ENCODE measurements around the gene PRKD1.
"Not testable (repeated sequence)": the region's sequence is repeated elsewhere in the genome, so short reads cannot be mapped to it uniquely, and the experiment has no call there.

The PRKD1 gene

GRCh38 chr14:29738056-29738455 lies 189.6 kb downstream of the PRKD1 start:
- H3K27ac ChIP-seq (ENCODE audit: low read depth in 2 of 2, low read length in 2 of 2): no peak overlapping the region
- no peaks in the 10 kb centered on the region for H3K36me3 ChIP-seq (ENCODE audit: control insufficient read depth in 2 of 2, insufficient read depth in 2 of 2, low read length in 2 of 2)
- H3K9me3 ChIP-seq (ENCODE audit: control insufficient read depth in 2 of 2, low read length in 2 of 2): no peaks in the 10 kb centered on the region
- H3K9ac ChIP-seq (ENCODE audit: low read depth in 1 of 2, low read length in 2 of 2): no peak overlapping the region
- no peaks in the 10 kb centered on the region for H3K4me1 ChIP-seq (ENCODE audit: control insufficient read depth in 2 of 2, insufficient read depth in 2 of 2, low read length in 2 of 2)
- no peaks in the 10 kb centered on the region for H3K27me3 ChIP-seq (ENCODE audit: control insufficient read depth in 2 of 2, insufficient read depth in 2 of 2, low read length in 2 of 2)
- no peak overlapping the region for H3K4me3 ChIP-seq (ENCODE audit: low read length in 2 of 2)

GRCh38 chr14:29735459-29735858 lies 192.2 kb downstream of the PRKD1 start:
- no peaks in the 10 kb centered on the region for H3K27me3 ChIP-seq (ENCODE audit: control insufficient read depth in 2 of 2, insufficient read depth in 2 of 2, low read length in 2 of 2)
- no peaks in the 10 kb centered on the region for H3K4me1 ChIP-seq (ENCODE audit: control insufficient read depth in 2 of 2, insufficient read depth in 2 of 2, low read length in 2 of 2)
- no peaks in the 10 kb centered on the region for H3K9me3 ChIP-seq (ENCODE audit: control insufficient read depth in 2 of 2, low read length in 2 of 2)
- H3K4me3 ChIP-seq (ENCODE audit: low read length in 2 of 2): no peak overlapping the region
- no peak overlapping the region for H3K9ac ChIP-seq (ENCODE audit: low read depth in 1 of 2, low read length in 2 of 2)
- no peaks in the 10 kb centered on the region for H3K36me3 ChIP-seq (ENCODE audit: control insufficient read depth in 2 of 2, insufficient read depth in 2 of 2, low read length in 2 of 2)
- no peak overlapping the region for H3K27ac ChIP-seq (ENCODE audit: low read depth in 2 of 2, low read length in 2 of 2)

- Histone ChIP-seq H3K4me3 (ENCODE audit: low read length in 2 of 2) (no peak overlapping the region), H3K27me3 (ENCODE audit: control insufficient read depth in 2 of 2, insufficient read depth in 2 of 2, low read length in 2 of 2) (no peaks in the 10 kb centered on the region), H3K36me3 (ENCODE audit: control insufficient read depth in 2 of 2, insufficient read depth in 2 of 2, low read length in 2 of 2) (no peaks in the 10 kb centered on the region), H3K27ac (ENCODE audit: low read depth in 2 of 2, low read length in 2 of 2) (no peak overlapping the region), H3K4me1 (ENCODE audit: control insufficient read depth in 2 of 2, insufficient read depth in 2 of 2, low read length in 2 of 2) (no peaks in the 10 kb centered on the region), H3K9me3 (ENCODE audit: control insufficient read depth in 2 of 2, low read length in 2 of 2) (no peaks in the 10 kb centered on the region), H3K9ac (ENCODE audit: low read depth in 1 of 2, low read length in 2 of 2) (no peak overlapping the region)
Observed at GRCh38 chr14:29734732-29735131, 192.9 kb downstream of the PRKD1 start.

GRCh38 chr14:29726560-29727331 lies 200.9 kb downstream of the PRKD1 start:
- not testable (repeated sequence) for H3K36me3 ChIP-seq (ENCODE audit: control insufficient read depth in 2 of 2, insufficient read depth in 2 of 2, low read length in 2 of 2); H3K9me3 ChIP-seq (ENCODE audit: control insufficient read depth in 2 of 2, low read length in 2 of 2); H3K27me3 ChIP-seq (ENCODE audit: control insufficient read depth in 2 of 2, insufficient read depth in 2 of 2, low read length in 2 of 2); H3K9ac ChIP-seq (ENCODE audit: low read depth in 1 of 2, low read length in 2 of 2); H3K4me1 ChIP-seq (ENCODE audit: control insufficient read depth in 2 of 2, insufficient read depth in 2 of 2, low read length in 2 of 2); H3K4me3 ChIP-seq (ENCODE audit: low read length in 2 of 2); H3K27ac ChIP-seq (ENCODE audit: low read depth in 2 of 2, low read length in 2 of 2)

GRCh38 chr14:29724991-29725390 lies 202.7 kb downstream of the PRKD1 start:
- Histone ChIP-seq H3K9ac (ENCODE audit: low read depth in 1 of 2, low read length in 2 of 2) (no peak overlapping the region), H3K4me1 (ENCODE audit: control insufficient read depth in 2 of 2, insufficient read depth in 2 of 2, low read length in 2 of 2) (no peaks in the 10 kb centered on the region), H3K36me3 (ENCODE audit: control insufficient read depth in 2 of 2, insufficient read depth in 2 of 2, low read length in 2 of 2) (no peaks in the 10 kb centered on the region), H3K9me3 (ENCODE audit: control insufficient read depth in 2 of 2, low read length in 2 of 2) (no peaks in the 10 kb centered on the region), H3K27me3 (ENCODE audit: control insufficient read depth in 2 of 2, insufficient read depth in 2 of 2, low read length in 2 of 2) (no peaks in the 10 kb centered on the region), H3K27ac (ENCODE audit: low read depth in 2 of 2, low read length in 2 of 2) (no peak overlapping the region), H3K4me3 (ENCODE audit: low read length in 2 of 2) (no peak overlapping the region)

- Histone ChIP-seq H3K4me3 (ENCODE audit: low read length in 2 of 2) (no peak overlapping the region), H3K9ac (ENCODE audit: low read depth in 1 of 2, low read length in 2 of 2) (no peak overlapping the region), H3K4me1 (ENCODE audit: control insufficient read depth in 2 of 2, insufficient read depth in 2 of 2, low read length in 2 of 2) (no peaks in the 10 kb centered on the region)
Observed at GRCh38 chr14:29722831-29723230, 204.8 kb downstream of the PRKD1 start.

GRCh38 chr14:29721586-29721985 lies 206.1 kb downstream of the PRKD1 start:
- Histone ChIP-seq H3K4me1 (ENCODE audit: control insufficient read depth in 2 of 2, insufficient read depth in 2 of 2, low read length in 2 of 2) (no peaks in the 10 kb centered on the region), H3K9me3 (ENCODE audit: control insufficient read depth in 2 of 2, low read length in 2 of 2) (no peaks in the 10 kb centered on the region), H3K36me3 (ENCODE audit: control insufficient read depth in 2 of 2, insufficient read depth in 2 of 2, low read length in 2 of 2) (no peaks in the 10 kb centered on the region), H3K27me3 (ENCODE audit: control insufficient read depth in 2 of 2, insufficient read depth in 2 of 2, low read length in 2 of 2) (no peaks in the 10 kb centered on the region), H3K9ac (ENCODE audit: low read depth in 1 of 2, low read length in 2 of 2) (no peak overlapping the region), H3K4me3 (ENCODE audit: low read length in 2 of 2) (no peak overlapping the region), H3K27ac (ENCODE audit: low read depth in 2 of 2, low read length in 2 of 2) (no peak overlapping the region)

More at GRCh38 chr14:29722831-29723230, 204.8 kb downstream of the PRKD1 start:
- Histone ChIP-seq H3K36me3 (ENCODE audit: control insufficient read depth in 2 of 2, insufficient read depth in 2 of 2, low read length in 2 of 2) (no peaks in the 10 kb centered on the region), H3K27ac (ENCODE audit: low read depth in 2 of 2, low read length in 2 of 2) (no peak overlapping the region), H3K27me3 (ENCODE audit: control insufficient read depth in 2 of 2, insufficient read depth in 2 of 2, low read length in 2 of 2) (no peaks in the 10 kb centered on the region), H3K9me3 (ENCODE audit: control insufficient read depth in 2 of 2, low read length in 2 of 2) (no peaks in the 10 kb centered on the region)

GRCh38 chr14:29717901-29718300 lies 209.7 kb downstream of the PRKD1 start:
- Histone ChIP-seq H3K4me1 (ENCODE audit: control insufficient read depth in 2 of 2, insufficient read depth in 2 of 2, low read length in 2 of 2) (no peaks in the 10 kb centered on the region), H3K36me3 (ENCODE audit: control insufficient read depth in 2 of 2, insufficient read depth in 2 of 2, low read length in 2 of 2) (no peaks in the 10 kb centered on the region), H3K4me3 (ENCODE audit: low read length in 2 of 2) (no peak overlapping the region), H3K27ac (ENCODE audit: low read depth in 2 of 2, low read length in 2 of 2) (no peak overlapping the region), H3K27me3 (ENCODE audit: control insufficient read depth in 2 of 2, insufficient read depth in 2 of 2, low read length in 2 of 2) (no peaks in the 10 kb centered on the region), H3K9me3 (ENCODE audit: control insufficient read depth in 2 of 2, low read length in 2 of 2) (no peaks in the 10 kb centered on the region), H3K9ac (ENCODE audit: low read depth in 1 of 2, low read length in 2 of 2) (no peak overlapping the region)

GRCh38 chr14:29716150-29716549 lies 211.5 kb downstream of the PRKD1 start:
- Histone ChIP-seq H3K9ac (ENCODE audit: low read depth in 1 of 2, low read length in 2 of 2) (no peak overlapping the region), H3K36me3 (ENCODE audit: control insufficient read depth in 2 of 2, insufficient read depth in 2 of 2, low read length in 2 of 2) (no peaks in the 10 kb centered on the region), H3K27me3 (ENCODE audit: control insufficient read depth in 2 of 2, insufficient read depth in 2 of 2, low read length in 2 of 2) (no peaks in the 10 kb centered on the region), H3K4me1 (ENCODE audit: control insufficient read depth in 2 of 2, insufficient read depth in 2 of 2, low read length in 2 of 2) (no peaks in the 10 kb centered on the region), H3K9me3 (ENCODE audit: control insufficient read depth in 2 of 2, low read length in 2 of 2) (no peaks in the 10 kb centered on the region), H3K4me3 (ENCODE audit: low read length in 2 of 2) (no peak overlapping the region), H3K27ac (ENCODE audit: low read depth in 2 of 2, low read length in 2 of 2) (no peak overlapping the region)

GRCh38 chr14:29712601-29713000 lies 215.0 kb downstream of the PRKD1 start:
- H3K36me3 ChIP-seq (ENCODE audit: control insufficient read depth in 2 of 2, insufficient read depth in 2 of 2, low read length in 2 of 2): no peaks in the 10 kb centered on the region
- no peaks in the 10 kb centered on the region for H3K4me1 ChIP-seq (ENCODE audit: control insufficient read depth in 2 of 2, insufficient read depth in 2 of 2, low read length in 2 of 2)
- H3K27me3 ChIP-seq (ENCODE audit: control insufficient read depth in 2 of 2, insufficient read depth in 2 of 2, low read length in 2 of 2): no peaks in the 10 kb centered on the region
- no peaks in the 10 kb centered on the region for H3K9me3 ChIP-seq (ENCODE audit: control insufficient read depth in 2 of 2, low read length in 2 of 2)
- H3K27ac ChIP-seq (ENCODE audit: low read depth in 2 of 2, low read length in 2 of 2): no peak overlapping the region
- H3K9ac ChIP-seq (ENCODE audit: low read depth in 1 of 2, low read length in 2 of 2): no peak overlapping the region
- H3K4me3 ChIP-seq (ENCODE audit: low read length in 2 of 2): no peak overlapping the region

Measured in mucosa of rectum (tissue), 2 donors.